ENCODE data around the gene PKDCC. TPM values are rescaled to one million over a fixed set of nuclear protein-coding genes. Genes with fewer than 3 reads are reported as not detected.

The PKDCC gene
- total and polyA plus RNA-seq, 2 of the 13 experiments (the other 11 are each of a cell fraction or from before 2014, with no cell fraction given): 52.6 to 58.8 TPM

GRCh38 chr2:42048299-42049220 lies 739 bp downstream of the PKDCC start (continued):
- TF ChIP-seq ATF3 (CRISPR knock-in tag; IDR thresholded peaks at IDR 0.05) (peak; percentile 40; the same call in 1 of the 2 replicates), WIZ (CRISPR knock-in tag; IDR thresholded peaks at IDR 0.05) (no peak), MYPOP (CRISPR knock-in tag; IDR thresholded peaks at IDR 0.05) (peak; percentile 58; the same call in 1 of the 2 replicates), ZNF18 (CRISPR knock-in tag; IDR thresholded peaks at IDR 0.05; ENCODE audit: insufficient replicate concordance) (no peak), ZNF800 (CRISPR knock-in tag; IDR thresholded peaks at IDR 0.05) (peak; percentile 74; the same call in 1 of the 2 replicates), ZBTB26 (CRISPR knock-in tag; IDR thresholded peaks at IDR 0.05; ENCODE audit: borderline replicate concordance) (no peak), ZNF263 (CRISPR knock-in tag; IDR thresholded peaks at IDR 0.05) (peak; percentile 16; the same call in 1 of the 2 replicates), MYC (CRISPR knock-in tag; IDR thresholded peaks at IDR 0.05; ENCODE audit: borderline replicate concordance) (peak; percentile 74), ZNF550 (CRISPR knock-in tag; IDR thresholded peaks at IDR 0.05; ENCODE audit: borderline replicate concordance) (0 out of 2 replicates have a peak, but pooled peaks have one; percentile 42), CEBPB (IDR thresholded peaks at IDR 0.05; ENCODE audit: borderline replicate concordance, low read depth, low read length) (no peak), NFIB (CRISPR knock-in tag; IDR thresholded peaks at IDR 0.05; ENCODE audit: borderline replicate concordance) (no peak), ELF4 (CRISPR knock-in tag; IDR thresholded peaks at IDR 0.05; ENCODE audit: borderline replicate concordance) (no peak), PAF1 (CRISPR knock-in tag; IDR thresholded peaks at IDR 0.05) (no peak), ZNF577 (CRISPR knock-in tag; IDR thresholded peaks at IDR 0.05; ENCODE audit: borderline replicate concordance, low read depth) (no peak), ZNF7 (CRISPR knock-in tag; IDR thresholded peaks at IDR 0.05) (no peak), NFE2 (CRISPR knock-in tag; IDR thresholded peaks at IDR 0.05) (no peak)
- TF ChIP-seq, protein P1, sequence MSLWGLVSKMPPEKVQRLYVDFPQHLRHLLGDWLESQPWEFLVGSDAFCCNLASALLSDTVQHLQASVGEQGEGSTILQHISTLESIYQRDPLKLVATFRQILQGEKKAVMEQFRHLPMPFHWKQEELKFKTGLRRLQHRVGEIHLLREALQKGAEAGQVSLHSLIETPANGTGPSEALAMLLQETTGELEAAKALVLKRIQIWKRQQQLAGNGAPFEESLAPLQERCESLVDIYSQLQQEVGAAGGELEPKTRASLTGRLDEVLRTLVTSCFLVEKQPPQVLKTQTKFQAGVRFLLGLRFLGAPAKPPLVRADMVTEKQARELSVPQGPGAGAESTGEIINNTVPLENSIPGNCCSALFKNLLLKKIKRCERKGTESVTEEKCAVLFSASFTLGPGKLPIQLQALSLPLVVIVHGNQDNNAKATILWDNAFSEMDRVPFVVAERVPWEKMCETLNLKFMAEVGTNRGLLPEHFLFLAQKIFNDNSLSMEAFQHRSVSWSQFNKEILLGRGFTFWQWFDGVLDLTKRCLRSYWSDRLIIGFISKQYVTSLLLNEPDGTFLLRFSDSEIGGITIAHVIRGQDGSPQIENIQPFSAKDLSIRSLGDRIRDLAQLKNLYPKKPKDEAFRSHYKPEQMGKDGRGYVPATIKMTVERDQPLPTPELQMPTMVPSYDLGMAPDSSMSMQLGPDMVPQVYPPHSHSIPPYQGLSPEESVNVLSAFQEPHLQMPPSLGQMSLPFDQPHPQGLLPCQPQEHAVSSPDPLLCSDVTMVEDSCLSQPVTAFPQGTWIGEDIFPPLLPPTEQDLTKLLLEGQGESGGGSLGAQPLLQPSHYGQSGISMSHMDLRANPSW (CRISPR knock-in tag; IDR thresholded peaks at IDR 0.05; ENCODE audit: borderline replicate concordance): no peak
- TF ChIP-seq, protein P2, sequence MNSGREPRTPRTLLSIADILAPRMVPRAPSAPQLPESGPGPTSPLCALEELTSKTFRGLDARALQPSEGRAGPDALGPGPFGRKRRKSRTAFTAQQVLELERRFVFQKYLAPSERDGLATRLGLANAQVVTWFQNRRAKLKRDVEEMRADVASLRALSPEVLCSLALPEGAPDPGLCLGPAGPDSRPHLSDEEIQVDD (CRISPR knock-in tag; IDR thresholded peaks at IDR 0.05; ENCODE audit: borderline replicate concordance): no peak; the same call in 1 of the 2 replicates

Measured in HepG2 (cell line).